Lung (tissue), 13 donors: ENCODE data around the gene RTN4RL2. TPM values are rescaled to one million over a fixed set of nuclear protein-coding genes. Genes with fewer than 3 reads are reported as not detected.

Experiments
- ATAC-seq: fragments of 200-7000 bp; cut with Tn5 transposase; one replicate; pipeline ENCODE4 v1.9.1; 2020; ENCODE audit warnings: moderate number of reproducible peaks; ENCODE audit not compliant: insufficient read depth, low FRiP score
- DNase-seq, 3 donors: peaks; one replicate each; pipeline ENCODE4 v3.0.0-alpha.2; 2013 to 2017
- H3K27ac ChIP-seq, 2 donors: one replicate each; pipeline ENCODE4 v1.5.1; 2013; ENCODE audit warnings: mild to moderate bottlenecking in 2 of 2, moderate library complexity in 2 of 2, control low read depth in 1 of 2, inconsistent platforms in 1 of 2, low read depth in 1 of 2, low read length in 1 of 2
- H3K27me3 ChIP-seq, 3 donors: one replicate each; pipeline ENCODE4 v1.5.1; 2013; ENCODE audit warnings: low read length in 2 of 3; ENCODE audit not compliant: control insufficient read depth in 3 of 3, insufficient read depth in 3 of 3
- H3K36me3 ChIP-seq, 4 donors: one replicate each; pipeline ENCODE4 v1.5.1; 2013; ENCODE audit warnings: low read length in 4 of 4, mild to moderate bottlenecking in 1 of 4, moderate library complexity in 1 of 4; ENCODE audit not compliant: control insufficient read depth in 4 of 4, insufficient read depth in 4 of 4
- H3K4me1 ChIP-seq, 5 donors: one replicate each; pipeline ENCODE4 v1.5.1; 2013; ENCODE audit warnings: low read length in 5 of 5, mild to moderate bottlenecking in 2 of 5, moderate library complexity in 1 of 5; ENCODE audit not compliant: control insufficient read depth in 5 of 5, insufficient read depth in 5 of 5
- H3K4me3 ChIP-seq: one replicate; pipeline ENCODE4 v1.5.1; 2013; ENCODE audit warnings: mild to moderate bottlenecking, control low read depth, moderate library complexity
- H3K9ac ChIP-seq, 2 donors: one replicate each; pipeline ENCODE4 v1.5.1; 2013; ENCODE audit warnings: low read length in 2 of 2, control low read depth in 1 of 2; ENCODE audit not compliant: insufficient read depth in 1 of 2
- H3K9me3 ChIP-seq, 4 donors: one replicate each; pipeline ENCODE4 v1.5.1; 2013; ENCODE audit warnings: low read length in 3 of 4, mild to moderate bottlenecking in 1 of 4, moderate library complexity in 1 of 4; ENCODE audit not compliant: control insufficient read depth in 4 of 4, insufficient read depth in 3 of 4
- CTCF ChIP-seq: IDR thresholded peaks from 2 replicates; pipeline ENCODE4 v1.5.1; 2012; ENCODE audit warnings: mild to moderate bottlenecking; ENCODE audit errors: control extremely low read depth, extremely low read depth
- WGBS, 2 donors: extraction: QIAGEN DNeasy Blood & Tissue Kit; methylation state at CpG; one replicate each; pipeline ENCODE4 v1.1.7; 2013; 5-methylcytosine and 5-hydroxymethylcytosine counted together
- polyA plus RNA-seq, 2 donors: library from polyadenylated mRNA; stranded (reverse); fragments of 200-250 nt; gene quantifications; one replicate each; pipeline ENCODE4 v1.2.1, GENCODE V29; 2013
- small RNA-seq: library from RNA; depleted of rRNA; stranded (forward); fragments of <200 nt; gene quantifications from one replicate; pipeline ENCODE3, GENCODE V24; 2014; ENCODE audit warnings: low replicate concordance
- total RNA-seq, 2 donors: library from RNA; depleted of rRNA in 1 of 2; stranded (reverse); fragments of >200 nt in 1 of 2; gene quantifications; one replicate each; pipeline ENCODE4 v1.2.1, GENCODE V29; 2014 to 2021
- donor health status: control.
- donor health status: control.
- donor health status: Bipolar disorder and iron deficiency.
- donor health status: healthy.
- donor health status: DM: yes; HTN: yes; CAD: no.

The RTN4RL2 gene
- total and polyA plus RNA-seq, 4 donors: 0.31 to 4.8 (median 1.6) TPM

GRCh38 chr11:57523419-57523818, 63.1 kb downstream of the RTN4RL2 start:
- no peak overlapping the region for H3K27ac ChIP-seq
- WGBS, 2 donors: 88 to 92% methylated on average over 4 of the region's 4 CpGs

More at GRCh38 chr11:57523419-57523818, 63.1 kb downstream of the RTN4RL2 start:
- no peaks in the 10 kb centered on the region for H3K27me3 ChIP-seq
- H3K4me1 ChIP-seq: no peaks in the 10 kb centered on the region
- H3K9me3 ChIP-seq: no peaks in the 10 kb centered on the region
- H3K36me3 ChIP-seq: peaks cover 0 to 5% (median 4%) of the 10 kb centered on the region in 4 donors
- ATAC-seq: no peak
- no peak overlapping the region for H3K9ac ChIP-seq
- no peak for TF ChIP-seq CTCF
- no peak for DNase-seq
- H3K4me3 ChIP-seq: no peak overlapping the region

Small RNA genes within 50 kb of the gene (small RNA-seq; reads per million reads assigned to genes)
- gene RNA5SP341: not detected

Other genes starting within 250 kb of the RTN4RL2 start
- gene APLNR, start 223.3 kb upstream of the RTN4RL2 start, total RNA-seq: 10 to 100 TPM in 1 of 2 donors, 1 to 10 TPM in 1; 8.6 to 93.8 TPM
- 1 to 10 TPM in 1 of 2 donors, under 1 TPM in 1; 0.39 to 1.3 TPM for gene APLNR, start 223.3 kb upstream of the RTN4RL2 start, polyA plus RNA-seq
- gene TNKS1BP1, start 135.6 kb upstream of the RTN4RL2 start, total RNA-seq: 100 to 1,000 TPM; 107 to 220 TPM
- gene TNKS1BP1, start 135.6 kb upstream of the RTN4RL2 start, polyA plus RNA-seq: 100 to 1,000 TPM in 1 of 2 donors, 10 to 100 TPM in 1; 87.0 to 171 TPM
- gene SSRP1, start 124.6 kb upstream of the RTN4RL2 start, total RNA-seq: 10 to 100 TPM; 54.7 to 76.9 TPM
- 10 to 100 TPM; 37.1 to 74.4 TPM for gene SSRP1, start 124.6 kb upstream of the RTN4RL2 start, polyA plus RNA-seq
- gene P2RX3, start 122.2 kb upstream of the RTN4RL2 start, total RNA-seq: under 1 TPM in 1 of 2 donors, not detected in 1; 0.11 TPM
- gene P2RX3, start 122.2 kb upstream of the RTN4RL2 start, polyA plus RNA-seq: not detected
- gene PRG3, start 79.4 kb upstream of the RTN4RL2 start, total RNA-seq: 1 to 10 TPM in 1 of 2 donors, not detected in 1; 1.4 TPM
- gene PRG3, start 79.4 kb upstream of the RTN4RL2 start, polyA plus RNA-seq: under 1 TPM in 1 of 2 donors, not detected in 1; 0.63 TPM
- gene PRG2, start 69.9 kb upstream of the RTN4RL2 start, total RNA-seq: under 1 TPM; 0.68 to 0.71 TPM
- gene PRG2, start 69.9 kb upstream of the RTN4RL2 start, polyA plus RNA-seq: 1 to 10 TPM in 1 of 2 donors, under 1 TPM in 1; 0.94 to 5.3 TPM
- gene SLC43A3, start 33.4 kb upstream of the RTN4RL2 start, total RNA-seq: 100 to 1,000 TPM in 1 of 2 donors, 10 to 100 TPM in 1; 23.3 to 148 TPM
- gene SLC43A3, start 33.4 kb upstream of the RTN4RL2 start, polyA plus RNA-seq: 100 to 1,000 TPM in 1 of 2 donors, 10 to 100 TPM in 1; 61.4 to 155 TPM
- 10 to 100 TPM; 18.5 to 18.7 TPM for gene SLC43A1, start 55.2 kb downstream of the RTN4RL2 start, total RNA-seq
- gene SLC43A1, start 55.2 kb downstream of the RTN4RL2 start, polyA plus RNA-seq: 10 to 100 TPM; 10.3 to 14.8 TPM
- 10 to 100 TPM; 10.4 to 46.5 TPM for gene TIMM10, start 70.2 kb downstream of the RTN4RL2 start, total RNA-seq
- 10 to 100 TPM; 45.1 to 64.7 TPM for gene TIMM10, start 70.2 kb downstream of the RTN4RL2 start, polyA plus RNA-seq
- not detected for gene SMTNL1, start 77.1 kb downstream of the RTN4RL2 start, total RNA-seq
- gene SMTNL1, start 77.1 kb downstream of the RTN4RL2 start, polyA plus RNA-seq: not detected
- gene UBE2L6, start 107.1 kb downstream of the RTN4RL2 start, total RNA-seq: 10 to 100 TPM; 38.9 to 97.1 TPM
- gene UBE2L6, start 107.1 kb downstream of the RTN4RL2 start, polyA plus RNA-seq: 100 to 1,000 TPM in 1 of 2 donors, 10 to 100 TPM in 1; 44.9 to 129 TPM
- 100 to 1,000 TPM; 102 to 407 TPM for gene SERPING1, start 137.2 kb downstream of the RTN4RL2 start, total RNA-seq
- 100 to 1,000 TPM; 214 to 418 TPM for gene SERPING1, start 137.2 kb downstream of the RTN4RL2 start, polyA plus RNA-seq
- gene YPEL4, start 189.4 kb downstream of the RTN4RL2 start, total RNA-seq: 1 to 10 TPM; 1.3 to 1.5 TPM
- gene YPEL4, start 189.4 kb downstream of the RTN4RL2 start, polyA plus RNA-seq: 1 to 10 TPM in 1 of 2 donors, under 1 TPM in 1; 0.71 to 3.1 TPM
- gene CLP1, start 197.2 kb downstream of the RTN4RL2 start, total RNA-seq: 10 to 100 TPM in 1 of 2 donors, 1 to 10 TPM in 1; 6.5 to 12.4 TPM
- 10 to 100 TPM in 1 of 2 donors, 1 to 10 TPM in 1; 6.9 to 16.6 TPM for gene CLP1, start 197.2 kb downstream of the RTN4RL2 start, polyA plus RNA-seq
- gene ZDHHC5, start 207.6 kb downstream of the RTN4RL2 start, total RNA-seq: 10 to 100 TPM; 37.5 to 63.2 TPM
- gene ZDHHC5, start 207.6 kb downstream of the RTN4RL2 start, polyA plus RNA-seq: 10 to 100 TPM; 28.7 to 48.4 TPM